Measurements from ENCODE around the gene GPR157. TPM values are rescaled to one million over a fixed set of nuclear protein-coding genes. Genes with fewer than 3 reads are reported as not detected.
A peak's percentile ranks its signal among the peaks of the same experiment; 100 is the strongest.
"Not testable (repeated sequence)": the region's sequence is repeated elsewhere in the genome, so short reads cannot be mapped to it uniquely, and the experiment has no call there.

The GPR157 gene
- total RNA-seq, 1 experiment from 2014 or later = 6.0 TPM

DNA sequence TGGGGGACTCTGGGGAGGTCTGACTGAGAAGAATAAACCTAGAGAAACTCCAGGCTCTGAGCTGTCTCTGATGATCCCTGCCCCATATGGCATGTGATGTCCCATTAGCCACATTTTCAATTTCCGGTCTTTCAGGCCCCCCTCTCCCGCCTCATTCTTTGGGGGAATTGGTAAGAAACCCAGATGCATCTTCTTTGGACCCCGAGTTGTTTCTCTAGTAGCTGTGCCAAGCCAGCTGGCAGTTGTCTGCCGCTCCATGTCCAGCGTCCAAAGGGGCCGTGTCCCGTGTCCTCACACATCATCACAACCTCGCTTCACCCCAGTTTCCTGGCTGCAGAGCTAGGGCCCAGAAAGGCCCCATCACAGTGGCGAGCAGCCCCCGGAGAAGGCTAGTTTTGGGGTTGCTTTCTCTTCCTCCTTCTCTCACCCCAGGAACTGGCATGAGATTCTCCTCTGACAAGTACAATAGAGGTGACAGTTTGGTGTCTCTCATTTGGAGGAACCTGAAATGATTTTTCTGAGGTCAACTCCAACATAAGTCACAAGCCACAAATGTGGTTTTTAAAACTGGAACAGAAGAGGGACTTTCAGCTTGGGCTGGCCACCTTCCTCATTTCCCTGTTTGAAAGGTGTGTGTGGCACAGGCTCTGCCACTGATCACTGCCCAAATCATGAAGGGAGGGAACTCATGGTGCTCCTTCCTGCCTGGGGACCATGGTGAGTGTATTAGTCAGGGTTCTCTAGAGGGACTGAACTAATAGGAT, 6.4 kb upstream of the GPR157 start:
- H3K27ac ChIP-seq = no peak overlapping the region
- no peaks in the 10 kb centered on the region for H3K9me3 ChIP-seq (replicated peaks)
- no peaks in the 10 kb centered on the region for H3K36me3 ChIP-seq
- H3K4me3 ChIP-seq = no peak overlapping the region
- no peaks in the 10 kb centered on the region for H3K27me3 ChIP-seq (replicated peaks)
- H3K4me1 ChIP-seq (replicated peaks) = no peaks in the 10 kb centered on the region
- DNase-seq (ENCODE audit: low read depth in 1 of 2, low spot score in 2 of 2) = no peak

- DNase-seq (ENCODE audit: low read depth in 1 of 2, low spot score in 2 of 2) = no peak
- H3K36me3 ChIP-seq = no peaks in the 10 kb centered on the region
These were observed 5.1 kb upstream of the GPR157 start for GRCh38 chr1:9133870-9134585.

GRCh38 chr1:9129266-9130041, 552 bp upstream of the GPR157 start:
- Histone ChIP-seq H3K4me3 (peak overlapping the region; percentile 78), H3K36me3 (peaks cover 3% of the 10 kb centered on the region; the same call in 1 of the 2 replicates), H3K9me3 (replicated peaks) (no peaks in the 10 kb centered on the region), H3K4me1 (replicated peaks) (peaks cover 17% of the 10 kb centered on the region), H3K27me3 (replicated peaks) (no peaks in the 10 kb centered on the region), H3K27ac (no peak overlapping the region)
- peak; percentile 45 to 84 for DNase-seq (ENCODE audit: low read depth in 1 of 2, low spot score in 2 of 2)

More at GRCh38 chr1:9133870-9134585, 5.1 kb upstream of the GPR157 start:
- Histone ChIP-seq H3K9me3 (replicated peaks) (no peaks in the 10 kb centered on the region), H3K27ac (no peak overlapping the region), H3K27me3 (replicated peaks) (no peaks in the 10 kb centered on the region), H3K4me3 (no peak overlapping the region), H3K4me1 (replicated peaks) (peaks cover 5% of the 10 kb centered on the region)

GRCh38 chr1:9128166-9128519, 759 bp downstream of the GPR157 start:
- Histone ChIP-seq H3K27ac (no peak overlapping the region), H3K4me3 (peak overlapping the region; percentile 78), H3K27me3 (replicated peaks) (no peaks in the 10 kb centered on the region), H3K9me3 (replicated peaks) (no peaks in the 10 kb centered on the region), H3K36me3 (peaks cover 3% of the 10 kb centered on the region; the same call in 1 of the 2 replicates), H3K4me1 (replicated peaks) (peaks cover 17% of the 10 kb centered on the region)
- DNase-seq (ENCODE audit: low read depth in 1 of 2, low spot score in 2 of 2) = peak in 1 of 2 experiments; percentile 12

- Histone ChIP-seq H3K4me3 (peak overlapping the region; percentile 78), H3K9me3 (replicated peaks) (no peaks in the 10 kb centered on the region), H3K4me1 (replicated peaks) (peaks cover 17% of the 10 kb centered on the region), H3K27ac (no peak overlapping the region), H3K36me3 (peaks cover 3% of the 10 kb centered on the region; the same call in 1 of the 2 replicates), H3K27me3 (replicated peaks) (no peaks in the 10 kb centered on the region)
- DNase-seq (ENCODE audit: low read depth in 1 of 2, low spot score in 2 of 2) = no peak
These were observed 1.3 kb downstream of the GPR157 start for GRCh38 chr1:9127395-9128165.

- Histone ChIP-seq H3K4me3 (no peak overlapping the region), H3K36me3 (peaks cover 3% of the 10 kb centered on the region; the same call in 1 of the 2 replicates), H3K27ac (no peak overlapping the region), H3K9me3 (replicated peaks) (no peaks in the 10 kb centered on the region), H3K27me3 (replicated peaks) (no peaks in the 10 kb centered on the region), H3K4me1 (replicated peaks) (peaks cover 17% of the 10 kb centered on the region)
- DNase-seq (ENCODE audit: low read depth in 1 of 2, low spot score in 2 of 2) = no peak
These were observed 2.4 kb downstream of the GPR157 start for GRCh38 chr1:9126511-9126910.

GRCh38 chr1:9125847-9126246, 3.1 kb downstream of the GPR157 start:
- H3K9me3 ChIP-seq (replicated peaks); H3K36me3 ChIP-seq; H3K4me3 ChIP-seq; H3K27me3 ChIP-seq (replicated peaks); DNase-seq (ENCODE audit: low read depth in 1 of 2, low spot score in 2 of 2); H3K27ac ChIP-seq: not testable (repeated sequence)
- peaks cover 17% of the 10 kb centered on the region for H3K4me1 ChIP-seq (replicated peaks)

- Histone ChIP-seq H3K9me3 (replicated peaks) (no peaks in the 10 kb centered on the region), H3K36me3 (peaks cover 3% of the 10 kb centered on the region; the same call in 1 of the 2 replicates), H3K4me1 (replicated peaks) (peaks cover 17% of the 10 kb centered on the region), H3K27me3 (replicated peaks) (no peaks in the 10 kb centered on the region), H3K4me3 (no peak overlapping the region), H3K27ac (no peak overlapping the region)
- DNase-seq (ENCODE audit: low read depth in 1 of 2, low spot score in 2 of 2) = no peak
These were observed 3.6 kb downstream of the GPR157 start for GRCh38 chr1:9125325-9125724.

- not testable (repeated sequence) for H3K9me3 ChIP-seq (replicated peaks); H3K27me3 ChIP-seq (replicated peaks); DNase-seq (ENCODE audit: low read depth in 1 of 2, low spot score in 2 of 2); H3K36me3 ChIP-seq; H3K4me3 ChIP-seq; H3K27ac ChIP-seq
- peaks cover 13% of the 10 kb centered on the region for H3K4me1 ChIP-seq (replicated peaks)
These were observed 4.5 kb downstream of the GPR157 start for GRCh38 chr1:9124389-9124788.

GRCh38 chr1:9123665-9124064, 5.2 kb downstream of the GPR157 start:
- not testable (repeated sequence) for DNase-seq (ENCODE audit: low read depth in 1 of 2, low spot score in 2 of 2)

DNA sequence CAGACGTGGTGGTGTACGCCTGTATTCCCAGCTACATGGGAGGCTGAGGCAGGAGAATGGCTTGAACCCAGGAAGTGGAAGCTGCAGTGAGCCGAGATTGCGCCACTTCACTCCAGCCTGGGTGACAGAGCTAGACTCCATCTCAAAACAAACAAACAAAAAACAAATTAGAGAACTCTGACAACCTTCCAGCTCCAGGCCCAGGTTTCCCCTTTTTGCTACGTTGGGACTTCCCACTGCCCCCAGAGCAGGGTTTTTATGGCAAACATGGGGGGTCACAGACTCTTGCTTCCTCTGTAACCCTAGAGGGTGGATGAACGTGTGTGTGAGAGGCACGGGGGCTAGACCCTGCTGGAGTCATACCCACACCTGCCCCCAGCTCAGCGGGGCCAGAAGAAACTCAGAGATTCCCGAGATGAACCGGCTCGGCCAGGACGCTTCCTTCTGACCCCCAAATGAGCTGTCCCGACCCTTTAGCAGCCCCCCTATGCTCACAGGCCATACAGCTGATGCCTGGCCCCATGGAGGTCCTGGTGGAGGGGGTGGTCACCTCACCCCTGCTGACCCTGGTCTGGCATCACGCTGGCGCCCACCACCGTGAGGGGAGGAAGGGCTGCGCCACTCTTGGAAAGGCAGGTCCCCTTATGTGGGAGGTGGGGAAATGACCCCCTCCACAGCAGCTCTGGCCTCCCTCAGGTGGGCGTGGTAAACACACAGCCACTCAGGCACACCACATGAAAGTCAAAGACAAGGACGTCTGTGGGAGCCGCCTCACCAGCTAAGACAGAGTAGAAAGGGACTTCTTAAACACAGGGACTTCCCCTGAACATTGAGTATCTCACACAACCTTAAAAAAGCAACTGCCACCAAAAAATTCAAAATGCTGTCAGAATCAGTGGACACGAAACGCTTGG, 7.1 kb downstream of the GPR157 start:
- H3K4me3 ChIP-seq = no peak overlapping the region
- no peaks in the 10 kb centered on the region for H3K9me3 ChIP-seq (replicated peaks)
- no peaks in the 10 kb centered on the region for H3K27me3 ChIP-seq (replicated peaks)
- H3K27ac ChIP-seq = no peak overlapping the region
- no peaks in the 10 kb centered on the region for H3K36me3 ChIP-seq
- H3K4me1 ChIP-seq (replicated peaks) = no peaks in the 10 kb centered on the region
- no peak for DNase-seq (ENCODE audit: low read depth in 1 of 2, low spot score in 2 of 2)

More at GRCh38 chr1:9123665-9124064, 5.2 kb downstream of the GPR157 start:
- H3K4me3 ChIP-seq; H3K9me3 ChIP-seq (replicated peaks); H3K27ac ChIP-seq; H3K4me1 ChIP-seq (replicated peaks); H3K36me3 ChIP-seq; H3K27me3 ChIP-seq (replicated peaks): not testable (repeated sequence)

GRCh38 chr1:9120312-9120958, 8.5 kb downstream of the GPR157 start:
- Histone ChIP-seq H3K27me3 (replicated peaks) (no peaks in the 10 kb centered on the region), H3K27ac (no peak overlapping the region), H3K4me3 (no peak overlapping the region), H3K4me1 (replicated peaks) (no peaks in the 10 kb centered on the region), H3K36me3 (no peaks in the 10 kb centered on the region), H3K9me3 (replicated peaks) (no peaks in the 10 kb centered on the region)
- no peak for DNase-seq (ENCODE audit: low read depth in 1 of 2, low spot score in 2 of 2)
